Measurements from ENCODE around the gene LMX1B. TPM values are rescaled to one million over a fixed set of nuclear protein-coding genes. Genes with fewer than 3 reads are reported as not detected.

LMX1B gene
- polyA plus RNA-seq, 1 of the 3 experiments (the other 2 are of a cell fraction), result not detected

- no peaks in the 10 kb centered on the region for H3K9me3 ChIP-seq
- H3F3A ChIP-seq (replicated peaks; ENCODE audit: insufficient read depth), result no peaks in the 10 kb centered on the region
- peaks cover 88% of the 10 kb centered on the region for H3K27me3 ChIP-seq (ENCODE audit: insufficient read depth)
- H4K20me1 ChIP-seq (ENCODE audit: insufficient read depth), result 0 out of 2 replicates have a peak, but pooled peaks cover 3% of the 10 kb centered on the region
- no peak overlapping the region for H2AFZ ChIP-seq (ENCODE audit: low read depth)
- ChIA-PET CTCF (interaction anchor here (0.6 to 2.9 kb wide), 11 partner anchors 12 to 235 kb away, joined by 3 to 16 read pairs (median 3); no protein-coding TSS in a partner anchor), POLR2A (no interaction called here)
- no peak overlapping the region for H3K4me2 ChIP-seq
- no peaks in the 10 kb centered on the region for H3K79me2 ChIP-seq (ENCODE audit: insufficient read depth)
- peak; percentile 36 for DNase-seq
- TF ChIP-seq PBX3 (IDR thresholded peaks at IDR 0.05), result no peak
- no peak for TF ChIP-seq GABPA (IDR thresholded peaks at IDR 0.05; ENCODE audit: low read depth)
- TF ChIP-seq EZH2phosphoT487 (IDR thresholded peaks at IDR 0.05; ENCODE audit: borderline replicate concordance, low read depth), result no peak
- no peak for TF ChIP-seq FOXM1 (IDR thresholded peaks at IDR 0.05; ENCODE audit: low read depth)
- TF ChIP-seq REST (IDR thresholded peaks at IDR 0.05; ENCODE audit: low read depth, low read length), result no peak
- TF ChIP-seq ZBTB33 (IDR thresholded peaks at IDR 0.05; ENCODE audit: borderline replicate concordance, low read depth), result no peak
- no peak for TF ChIP-seq TEAD4 (IDR thresholded peaks at IDR 0.05; ENCODE audit: borderline replicate concordance, insufficient read depth)
- TF ChIP-seq SMC3 (IDR thresholded peaks at IDR 0.05; ENCODE audit: low read depth, low read length), result no peak
- TF ChIP-seq POLR2AphosphoS5 (IDR thresholded peaks at IDR 0.05; ENCODE audit: low read depth, low read length), result no peak
- TF ChIP-seq JUND (IDR thresholded peaks at IDR 0.05), result no peak
- no peak for TF ChIP-seq GATA2 (CRISPR knock-in tag; IDR thresholded peaks at IDR 0.05)
- no peak for TF ChIP-seq RXRA (IDR thresholded peaks at IDR 0.05; ENCODE audit: borderline replicate concordance, low read depth)
- no peaks in the 10 kb centered on the region; a peak in 1 of 4 replicates for H3K4me1 ChIP-seq (ENCODE audit: control insufficient read depth in 1 of 2, insufficient read depth in 2 of 2, low read depth in 1 of 2, low read length in 1 of 2)
- WGBS (ENCODE audit: low lambda C conversion rate), result 73% methylated on average over 14 of the region's 14 CpGs
- H3K36me3 ChIP-seq (replicated peaks in 1 of 2; ENCODE audit: control insufficient read depth in 1 of 2, insufficient read depth in 2 of 2, low read length in 1 of 2), result no peaks in the 10 kb centered on the region
- H3K9me2 ChIP-seq, result no peaks in the 10 kb centered on the region
- H3K27ac ChIP-seq (ENCODE audit: low read depth in 2 of 2, low read length in 1 of 2), result no peak overlapping the region
- H3K9ac ChIP-seq, result no peak overlapping the region
- H3K4me3 ChIP-seq (ENCODE audit: low read depth in 2 of 2, low read length in 1 of 2), result no peak overlapping the region
Observed at GRCh38 chr9:126615791-126616447, 2.2 kb downstream of the LMX1B start.

Data from SK-N-SH (cell line).